ENCODE data around the gene FAM177B.
"Not testable (repeated sequence)": the region's sequence is repeated elsewhere in the genome, so short reads cannot be mapped to it uniquely, and the experiment has no call there.

The FAM177B gene

GRCh38 chr1:222741630-222742457, 4.8 kb downstream of the FAM177B start:
- DNase-seq: not testable (repeated sequence)

DNA sequence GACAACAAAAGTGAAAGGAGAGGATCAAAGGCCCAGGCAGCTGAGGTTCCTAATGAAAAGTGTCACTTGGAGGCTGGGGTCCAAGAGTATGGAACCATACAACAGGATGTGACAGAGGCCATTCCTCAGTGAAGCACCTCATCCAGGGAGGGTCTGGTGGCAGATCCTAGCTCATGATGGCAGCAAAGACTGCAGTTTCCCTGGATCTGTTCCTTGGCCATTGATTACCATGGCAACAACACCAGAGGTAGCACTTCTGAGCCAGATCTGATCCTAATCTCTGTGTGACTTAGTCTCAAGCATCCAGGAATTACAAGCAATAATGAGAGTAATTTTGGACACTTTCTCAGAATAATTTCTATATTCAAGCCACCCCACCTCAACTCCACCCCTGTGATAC, 12.9 kb downstream of the FAM177B start:
- DNase-seq: no peak

GRCh38 chr1:222750651-222751050, 13.6 kb downstream of the FAM177B start:
- DNase-seq: no peak

DNA sequence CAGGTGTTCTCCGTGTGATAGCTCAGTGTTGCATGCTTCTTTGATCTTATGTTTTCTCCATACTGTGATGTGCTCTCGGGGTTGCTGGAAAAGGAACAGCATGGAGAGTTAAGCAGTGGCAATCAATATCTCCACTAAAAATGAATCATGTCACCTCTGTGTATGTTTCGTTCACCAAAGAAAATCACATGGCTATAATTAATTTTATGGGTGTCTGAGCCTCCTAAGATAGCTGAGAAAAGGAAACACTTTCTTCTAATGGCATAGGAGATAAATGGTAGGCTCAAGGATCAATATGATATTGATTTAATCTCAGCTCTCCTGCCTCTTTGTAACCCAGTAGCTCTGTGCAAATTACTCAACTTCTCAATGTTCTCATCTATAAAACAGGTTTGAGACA, 14.3 kb downstream of the FAM177B start:
- DNase-seq: no peak

DNA sequence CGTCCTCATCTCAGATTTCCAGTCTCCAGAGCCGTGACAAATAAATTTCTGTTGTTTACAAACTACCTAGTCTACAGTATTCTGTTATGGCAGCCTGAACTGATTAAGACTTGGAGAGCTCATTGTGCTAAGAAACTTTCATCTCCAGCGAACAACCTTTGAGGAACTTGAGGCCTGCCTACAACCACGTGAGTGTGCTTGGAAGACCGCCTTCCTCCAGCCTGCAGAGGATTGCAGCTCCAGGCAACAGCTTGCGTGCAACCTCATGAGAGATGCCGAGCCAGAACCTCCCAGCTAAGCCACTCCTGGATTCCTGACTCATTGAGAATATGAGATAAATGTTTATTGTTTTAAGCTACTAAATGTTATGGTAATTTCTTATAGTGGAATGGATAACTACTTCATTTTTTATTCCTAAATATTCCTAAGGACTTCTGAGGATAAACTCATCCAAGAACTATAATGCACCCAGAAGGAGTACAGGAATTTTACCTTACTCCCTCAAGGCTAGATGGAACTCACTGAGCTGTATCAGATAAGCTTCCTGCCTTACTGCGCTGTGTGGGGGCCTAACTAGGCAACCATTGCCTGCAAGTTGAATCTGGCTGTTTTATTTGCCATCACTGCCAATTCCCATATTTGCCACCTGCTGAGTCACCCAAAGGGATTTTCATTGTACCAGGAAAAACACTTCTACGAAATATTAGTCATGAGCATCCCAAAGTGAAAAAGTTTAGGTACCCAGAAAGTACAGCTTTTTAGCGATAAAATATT, 17.6 kb downstream of the FAM177B start:
- DNase-seq: no peak

DNA sequence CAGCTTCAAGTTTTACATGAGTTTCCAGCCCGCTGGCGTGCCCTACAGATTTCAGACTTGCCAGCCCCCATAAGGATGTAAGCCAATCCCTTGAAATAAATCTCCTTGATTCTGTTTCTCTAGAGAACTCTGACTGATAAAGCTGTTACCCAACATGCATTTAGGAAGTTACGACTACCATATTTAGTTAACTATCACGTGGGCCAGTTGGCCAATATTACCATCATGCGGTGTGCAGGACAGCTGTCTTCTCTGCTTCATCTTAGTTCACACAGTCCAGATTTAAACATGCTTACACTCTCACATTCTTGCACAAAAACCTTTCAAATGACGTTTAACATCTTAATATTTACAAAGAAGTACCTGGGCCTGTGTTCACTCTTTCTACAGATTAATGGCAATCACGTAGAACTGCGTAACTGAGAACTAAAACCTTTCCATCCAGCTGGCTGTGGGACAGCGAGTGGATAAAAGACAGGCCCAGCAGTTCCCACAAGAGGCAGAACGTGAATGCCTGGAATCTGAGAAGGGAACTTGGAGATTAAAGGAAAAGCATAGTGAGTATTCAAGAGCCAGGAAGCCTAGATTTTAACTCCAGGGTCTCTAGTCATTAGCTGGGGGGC, 20.8 kb downstream of the FAM177B start:
- no peak for DNase-seq

GRCh38 chr1:222759451-222760035, 22.5 kb downstream of the FAM177B start:
- DNase-seq: no peak

DNA sequence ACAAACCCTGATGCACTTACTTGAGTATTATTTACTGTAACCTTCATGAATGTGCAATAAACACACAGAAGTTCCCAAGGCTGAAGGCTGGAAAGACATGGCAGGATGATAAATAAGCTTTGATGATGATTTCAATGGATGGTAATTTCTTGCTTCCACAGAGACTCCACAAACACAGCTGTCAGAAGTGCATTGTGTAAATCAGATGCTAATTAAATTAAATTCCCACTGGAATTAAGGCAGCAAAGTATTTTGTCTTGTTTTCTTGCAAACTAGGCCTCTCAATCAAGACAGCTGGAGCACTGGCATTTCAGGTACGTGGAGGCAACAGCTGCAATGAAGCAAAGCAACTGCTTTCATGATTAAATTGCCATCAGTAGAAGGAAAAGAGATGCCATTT, 24.1 kb downstream of the FAM177B start:
- no peak for DNase-seq

DNA sequence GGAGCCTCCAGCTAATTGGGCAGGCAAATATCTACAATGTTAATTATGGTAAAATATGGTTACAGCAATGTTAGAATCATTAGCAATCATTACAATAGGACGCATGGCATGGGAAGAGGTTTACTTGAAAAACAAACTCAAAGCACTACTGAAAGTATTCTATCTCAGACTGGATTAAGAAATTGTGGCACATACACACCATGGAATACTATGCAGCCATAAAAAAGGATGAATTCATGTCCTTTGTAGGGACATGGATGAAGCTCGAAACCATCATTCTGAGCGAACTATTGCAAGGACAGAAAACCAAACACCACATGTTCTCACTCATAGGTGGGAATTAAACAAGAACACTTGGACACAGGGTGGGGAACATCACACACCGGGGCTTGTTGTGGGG, 25.2 kb downstream of the FAM177B start:
- not testable (repeated sequence) for DNase-seq

DNA sequence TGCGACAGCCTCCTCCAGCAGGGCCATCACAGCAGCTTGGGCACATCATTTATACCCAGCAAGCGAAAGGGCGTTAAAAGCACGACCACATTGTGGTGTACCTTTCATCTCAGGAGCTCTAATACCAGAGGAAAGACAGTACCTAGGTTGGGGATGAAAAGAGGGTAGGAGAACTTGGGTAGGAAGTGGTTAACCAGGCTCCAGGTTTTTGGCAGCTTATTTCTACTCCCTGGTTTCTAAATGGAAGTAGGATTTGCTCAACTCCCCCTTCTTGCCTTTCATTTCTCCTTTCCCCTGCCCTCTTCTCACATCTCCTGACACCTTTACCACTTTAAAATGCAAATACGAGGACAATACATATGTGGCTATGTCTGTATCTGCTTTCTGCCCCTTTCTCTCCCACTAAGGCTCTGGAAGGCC, 30.2 kb downstream of the FAM177B start:
- no peak for DNase-seq

DNA sequence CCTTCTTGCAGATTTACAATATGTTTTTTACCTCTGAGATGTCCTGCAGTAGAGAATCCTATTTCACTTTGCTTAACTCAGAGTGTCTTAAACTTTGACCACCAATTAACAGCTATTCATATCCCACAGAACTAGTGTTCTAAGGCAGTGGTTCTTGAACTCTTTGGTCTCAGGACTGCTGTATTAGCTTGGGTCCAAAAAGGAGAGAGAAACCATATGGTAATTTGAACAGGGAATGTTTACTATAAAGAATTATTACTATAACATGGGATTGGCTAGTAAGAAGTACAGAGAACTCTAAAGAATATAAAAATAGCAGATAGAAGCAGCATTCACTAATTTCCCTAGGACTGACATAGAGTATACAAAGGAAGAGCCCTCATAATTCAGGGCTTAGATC, 31.6 kb downstream of the FAM177B start:
- DNase-seq: no peak

DNA sequence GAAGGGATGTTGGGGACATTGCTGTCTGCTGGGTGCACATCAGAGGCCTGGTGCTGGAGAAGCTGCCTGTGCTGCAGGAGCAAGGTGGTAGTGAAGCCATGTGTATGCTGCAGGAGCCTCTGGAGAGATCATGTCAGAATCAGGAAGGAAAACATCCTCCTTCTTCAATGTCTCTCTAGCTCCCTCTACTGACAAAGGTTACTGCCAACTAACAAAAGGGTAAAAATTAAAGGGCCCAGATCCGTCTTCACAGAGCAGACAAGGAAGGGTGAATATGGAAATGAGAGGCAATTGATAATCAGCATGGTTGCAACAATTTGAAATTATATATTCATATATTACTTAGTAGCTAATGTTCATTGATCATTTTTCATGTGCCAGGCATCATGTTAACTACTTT, 32.2 kb downstream of the FAM177B start:
- no peak for DNase-seq

- no peak for DNase-seq
Measured at GRCh38 chr1:222769971-222770620, 33.1 kb downstream of the FAM177B start.

GRCh38 chr1:222772996-222773379, 36.0 kb downstream of the FAM177B start:
- DNase-seq: no peak

DNA sequence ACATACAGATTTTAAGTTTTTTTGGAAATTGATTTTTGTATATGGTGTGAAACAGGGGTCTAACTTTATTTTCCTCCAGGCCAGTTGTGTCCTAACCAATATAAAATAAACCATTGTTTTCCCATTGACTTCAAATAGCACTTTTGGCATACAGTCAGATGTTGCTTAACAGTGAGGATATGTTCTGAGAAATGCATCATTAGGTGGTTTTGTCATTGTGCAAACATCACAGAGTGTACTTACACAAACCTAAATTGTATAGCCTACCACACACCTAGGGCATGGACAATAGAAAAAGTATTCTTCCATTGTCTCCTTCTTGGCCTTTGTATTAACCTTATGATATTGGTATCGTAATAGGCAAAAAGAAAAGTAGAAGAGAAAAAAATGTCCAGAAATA, 40.5 kb downstream of the FAM177B start:
- DNase-seq: no peak

- DNase-seq: no peak
Measured at GRCh38 chr1:222777977-222778376, 41.0 kb downstream of the FAM177B start.

GRCh38 chr1:222781251-222781650, 44.2 kb downstream of the FAM177B start:
- no peak for DNase-seq

DNA sequence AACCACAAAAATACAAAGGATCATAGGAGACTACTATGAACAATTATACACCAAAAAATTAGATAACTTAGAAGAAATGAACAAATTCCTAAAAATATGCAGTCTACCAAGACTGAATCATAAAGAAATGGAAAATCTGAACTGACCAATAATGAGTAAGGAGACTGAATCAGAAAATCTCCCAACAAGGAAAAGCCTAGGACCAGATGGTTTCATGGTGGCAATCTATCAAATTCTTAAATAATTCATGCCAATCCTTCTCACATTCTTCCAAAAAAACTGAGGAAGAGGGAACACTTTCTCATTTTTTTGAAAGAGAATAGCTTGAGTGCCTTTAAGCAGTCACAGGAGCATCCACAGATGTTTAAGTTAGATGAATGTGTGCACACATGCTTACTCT, 46.0 kb downstream of the FAM177B start:
- no peak for DNase-seq

DNA sequence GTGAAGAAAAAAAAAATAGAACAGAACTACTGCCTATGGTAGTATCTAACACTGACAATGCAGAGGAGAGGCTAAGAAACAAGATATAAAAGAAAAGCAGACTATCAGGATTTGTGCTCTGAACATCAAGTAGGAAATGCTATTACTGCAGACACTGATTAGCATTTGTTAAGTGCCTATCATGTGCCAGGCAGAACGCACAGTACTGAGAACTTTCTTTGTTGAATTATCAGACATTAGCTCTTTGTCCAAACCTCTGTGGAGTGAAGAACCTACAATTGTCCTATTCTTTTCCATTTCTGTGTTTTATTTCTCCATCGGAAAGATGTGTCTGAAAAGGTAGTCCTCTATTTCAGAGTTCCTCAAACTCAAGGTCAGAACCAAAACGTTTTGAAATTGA, 47.4 kb downstream of the FAM177B start:
- DNase-seq: no peak

DNA sequence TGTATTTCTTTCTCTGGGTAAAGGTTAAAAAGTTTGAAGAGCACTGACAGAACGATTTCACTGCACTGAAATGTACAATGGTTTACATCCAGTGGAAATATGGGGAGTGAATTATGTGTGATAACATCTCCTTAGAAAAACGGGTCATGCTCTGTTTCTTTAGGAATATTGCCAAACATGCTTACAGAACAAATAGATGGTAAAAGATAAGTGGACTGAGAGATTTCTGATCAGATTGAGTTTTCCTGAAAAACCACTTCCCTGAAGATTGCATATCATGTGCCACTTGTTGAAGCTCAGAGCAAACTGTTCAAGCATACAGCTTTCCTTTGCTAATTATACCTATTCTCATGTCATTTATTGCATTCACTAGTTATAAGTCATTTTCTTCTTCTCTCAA, 47.9 kb downstream of the FAM177B start:
- DNase-seq: no peak

DNA sequence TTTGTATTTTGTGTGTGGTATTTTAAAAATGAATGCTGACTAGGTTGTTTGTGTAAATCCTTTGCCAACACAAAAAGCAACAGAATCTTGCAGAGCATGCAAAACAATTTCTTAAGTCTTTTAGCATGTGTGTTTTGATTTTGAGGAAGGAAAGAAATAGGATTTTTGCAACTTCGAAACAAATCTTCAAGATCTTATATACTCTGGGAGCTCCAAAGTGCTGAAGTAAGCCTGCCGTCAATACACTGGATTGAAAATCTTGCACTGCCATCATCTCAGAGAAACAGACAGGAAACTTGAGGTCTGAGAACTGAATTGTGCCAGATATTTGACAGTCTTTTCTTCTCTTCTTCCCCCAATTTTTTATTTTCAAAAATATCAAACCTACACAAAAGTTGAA, 48.5 kb downstream of the FAM177B start:
- DNase-seq: no peak

DNA sequence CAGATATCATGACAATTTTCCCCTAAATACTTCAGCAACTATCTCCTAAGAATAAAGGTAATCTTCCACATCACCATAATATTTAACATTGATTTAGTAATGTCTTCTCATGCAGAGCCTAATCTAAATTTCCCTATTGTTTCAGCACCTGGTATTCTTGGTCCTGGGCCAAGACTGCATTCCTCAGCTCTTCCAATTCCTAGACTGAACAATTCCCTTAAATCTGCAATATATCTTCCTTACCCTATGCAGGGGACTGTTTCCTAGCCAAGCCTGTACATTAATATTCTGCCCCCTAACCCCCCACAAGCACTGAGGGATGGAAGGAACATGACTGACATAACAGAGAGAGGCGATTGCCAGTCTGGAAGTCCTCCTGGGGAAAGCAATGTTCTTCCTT, 49.1 kb downstream of the FAM177B start:
- DNase-seq: no peak

- DNase-seq: no peak
Measured at GRCh38 chr1:222787729-222788128, 50.7 kb downstream of the FAM177B start.
